Panc1 (cell line): ENCODE measurements around the gene FGF5. TPM values are rescaled to one million over a fixed set of nuclear protein-coding genes. Genes with fewer than 3 reads are reported as not detected.

Experiments used
- ATAC-seq: fragments of 200-7000 bp; cut with Tn5 transposase; 2 replicates; pipeline ENCODE4 v1.9.1; 2020; ENCODE audit warnings: mild to moderate bottlenecking, moderate library complexity
- BruUV-seq: library from RNA; stranded (reverse); fragments of 400-500 nt; replicated peaks from 2 replicates; lab custom pipeline; 2021; lab: Mats Ljungman, UMichigan
- CTCF ChIA-PET: fragments of 300-600 bp; sonication (Branson Sonifier 250); formaldehyde crosslinking; loops from one replicate; lab custom pipeline; 2022; ENCODE audit warnings: antibody characterized with exemption; lab: Charles Lee
- POLR2A ChIA-PET: fragments of 300-600 bp; sonication (Branson Sonifier 250); formaldehyde crosslinking; loops from one replicate; lab custom pipeline; 2022; ENCODE audit warnings: antibody characterized with exemption; lab: Charles Lee
- DNase-seq: peaks from one replicate; pipeline ENCODE4 v3.0.0-alpha.2; 2010; ENCODE audit warnings: low read depth, low spot score
- H3K27ac ChIP-seq: 2 replicates; pipeline ENCODE4 v1.5.1; 2011; ENCODE audit warnings: mild to moderate bottlenecking, low read length, inconsistent platforms
- H3K27me3 ChIP-seq: fragments of 200-500 bp; sonication (Bioruptor generic); 2 replicates; pipeline ENCODE4 v1.6.0; 2014; ENCODE audit warnings: low read length, inconsistent platforms; ENCODE audit not compliant: control insufficient read depth, insufficient read depth
- H3K36me3 ChIP-seq: fragments of 200-500 bp; sonication (Bioruptor generic); 2 replicates; pipeline ENCODE4 v1.5.1; 2014; ENCODE audit warnings: inconsistent platforms, mild to moderate bottlenecking, low read length, moderate library complexity; ENCODE audit not compliant: control insufficient read depth, insufficient read depth
- H3K4me1 ChIP-seq: 2 replicates; pipeline ENCODE4 v1.5.1; 2011; ENCODE audit warnings: inconsistent platforms, mild to moderate bottlenecking, low read length, moderate library complexity; ENCODE audit not compliant: control insufficient read depth, insufficient read depth
- H3K4me3 ChIP-seq, 2 experiments: 2 replicates each; pipeline ENCODE4 v1.5.1; 2011 to 2012; ENCODE audit warnings: low read depth in 2 of 2, low read length in 2 of 2, mild to moderate bottlenecking in 2 of 2, inconsistent platforms in 1 of 2, moderate library complexity in 1 of 2
- H3K9me3 ChIP-seq: fragments of 200-500 bp; sonication (Bioruptor generic); 2 replicates; pipeline ENCODE4 v1.5.1; 2014; ENCODE audit warnings: low read depth, mild to moderate bottlenecking, inconsistent platforms, low read length, moderate library complexity; ENCODE audit not compliant: control insufficient read depth, insufficient read depth
- POLR2AphosphoS5 ChIP-seq: IDR thresholded peaks from 2 replicates; pipeline ENCODE4 v1.6.1; 2012; ENCODE audit warnings: mild to moderate bottlenecking, low read depth, low read length, moderate library complexity
- SIN3A ChIP-seq: IDR thresholded peaks from 2 replicates; pipeline ENCODE4 v1.6.1; 2012; ENCODE audit warnings: low read depth, mild to moderate bottlenecking, low read length, moderate library complexity, borderline replicate concordance; ENCODE audit not compliant: insufficient read depth
- TCF7L2 ChIP-seq: IDR thresholded peaks from 2 replicates; pipeline ENCODE4 v1.6.1; 2011; ENCODE audit warnings: mild to moderate bottlenecking, low read depth, low read length, inconsistent platforms
- in situ Hi-C: cut with HindIII; loops from 2 replicates; pipeline ENCODE4 v1.10.0; 2016; ENCODE audit warnings: low sequenced_read_pairs, low pct_unique_long_range_greater_than_20kb
- intact Hi-C: fragments of 100-400 bp; cut with micrococcal nuclease; formaldehyde crosslinking; loops from one replicate; pipeline ENCODE4 v1.10.0; 2022; ENCODE audit not compliant: unreplicated experiment
- total RNA-seq: library from RNA; stranded (reverse); gene quantifications from one replicate; pipeline ENCODE4 v1.2.1, GENCODE V29; 2021; ENCODE audit not compliant: unreplicated experiment
- TF ChIP-seq, protein P1 (sequence below): fragments of 450-650 bp; IDR thresholded peaks from 2 replicates; pipeline ENCODE4 v1.5.1; 2017; ENCODE audit warnings: mild to moderate bottlenecking
- TF ChIP-seq, protein P2 (sequence below), 2 experiments: IDR thresholded peaks; 2 replicates each; pipeline ENCODE4 v1.6.1; 2011 to 2012; ENCODE audit warnings: low read depth in 2 of 2, control low read depth in 1 of 2, low read length in 1 of 2, mild to moderate bottlenecking in 1 of 2, moderate library complexity in 1 of 2; ENCODE audit not compliant: insufficient read depth in 1 of 2

The FGF5 gene
- total RNA-seq, 1 experiment from 2014 or later = 1.3 TPM

DNA sequence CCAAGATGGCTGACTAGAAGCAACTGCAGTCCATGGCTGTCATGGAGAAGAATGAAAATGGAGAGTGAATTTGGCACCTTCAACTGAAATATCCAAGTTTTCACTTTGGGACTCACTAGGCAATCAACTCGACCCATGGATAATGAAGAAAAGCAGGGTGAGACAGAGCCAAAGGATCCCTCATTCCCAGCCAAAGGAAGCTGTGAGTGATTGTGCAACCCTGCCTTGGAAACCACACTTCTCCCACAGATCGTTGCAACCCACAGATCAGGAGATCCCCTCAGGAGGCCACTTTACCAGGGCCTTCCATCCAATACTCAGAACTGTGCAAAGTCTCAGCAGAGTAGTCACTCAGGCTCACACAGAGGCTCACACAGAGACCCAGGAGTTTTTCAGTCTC is 73.6 kb downstream of the FGF5 start:
- ATAC-seq (no peak), DNase-seq (no peak)
- TF ChIP-seq, protein P1, sequence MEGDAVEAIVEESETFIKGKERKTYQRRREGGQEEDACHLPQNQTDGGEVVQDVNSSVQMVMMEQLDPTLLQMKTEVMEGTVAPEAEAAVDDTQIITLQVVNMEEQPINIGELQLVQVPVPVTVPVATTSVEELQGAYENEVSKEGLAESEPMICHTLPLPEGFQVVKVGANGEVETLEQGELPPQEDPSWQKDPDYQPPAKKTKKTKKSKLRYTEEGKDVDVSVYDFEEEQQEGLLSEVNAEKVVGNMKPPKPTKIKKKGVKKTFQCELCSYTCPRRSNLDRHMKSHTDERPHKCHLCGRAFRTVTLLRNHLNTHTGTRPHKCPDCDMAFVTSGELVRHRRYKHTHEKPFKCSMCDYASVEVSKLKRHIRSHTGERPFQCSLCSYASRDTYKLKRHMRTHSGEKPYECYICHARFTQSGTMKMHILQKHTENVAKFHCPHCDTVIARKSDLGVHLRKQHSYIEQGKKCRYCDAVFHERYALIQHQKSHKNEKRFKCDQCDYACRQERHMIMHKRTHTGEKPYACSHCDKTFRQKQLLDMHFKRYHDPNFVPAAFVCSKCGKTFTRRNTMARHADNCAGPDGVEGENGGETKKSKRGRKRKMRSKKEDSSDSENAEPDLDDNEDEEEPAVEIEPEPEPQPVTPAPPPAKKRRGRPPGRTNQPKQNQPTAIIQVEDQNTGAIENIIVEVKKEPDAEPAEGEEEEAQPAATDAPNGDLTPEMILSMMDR = no peak
- TF ChIP-seq TCF7L2 = no peak
- no peak for TF ChIP-seq POLR2AphosphoS5
- no peak for TF ChIP-seq SIN3A
- TF ChIP-seq, protein P2, sequence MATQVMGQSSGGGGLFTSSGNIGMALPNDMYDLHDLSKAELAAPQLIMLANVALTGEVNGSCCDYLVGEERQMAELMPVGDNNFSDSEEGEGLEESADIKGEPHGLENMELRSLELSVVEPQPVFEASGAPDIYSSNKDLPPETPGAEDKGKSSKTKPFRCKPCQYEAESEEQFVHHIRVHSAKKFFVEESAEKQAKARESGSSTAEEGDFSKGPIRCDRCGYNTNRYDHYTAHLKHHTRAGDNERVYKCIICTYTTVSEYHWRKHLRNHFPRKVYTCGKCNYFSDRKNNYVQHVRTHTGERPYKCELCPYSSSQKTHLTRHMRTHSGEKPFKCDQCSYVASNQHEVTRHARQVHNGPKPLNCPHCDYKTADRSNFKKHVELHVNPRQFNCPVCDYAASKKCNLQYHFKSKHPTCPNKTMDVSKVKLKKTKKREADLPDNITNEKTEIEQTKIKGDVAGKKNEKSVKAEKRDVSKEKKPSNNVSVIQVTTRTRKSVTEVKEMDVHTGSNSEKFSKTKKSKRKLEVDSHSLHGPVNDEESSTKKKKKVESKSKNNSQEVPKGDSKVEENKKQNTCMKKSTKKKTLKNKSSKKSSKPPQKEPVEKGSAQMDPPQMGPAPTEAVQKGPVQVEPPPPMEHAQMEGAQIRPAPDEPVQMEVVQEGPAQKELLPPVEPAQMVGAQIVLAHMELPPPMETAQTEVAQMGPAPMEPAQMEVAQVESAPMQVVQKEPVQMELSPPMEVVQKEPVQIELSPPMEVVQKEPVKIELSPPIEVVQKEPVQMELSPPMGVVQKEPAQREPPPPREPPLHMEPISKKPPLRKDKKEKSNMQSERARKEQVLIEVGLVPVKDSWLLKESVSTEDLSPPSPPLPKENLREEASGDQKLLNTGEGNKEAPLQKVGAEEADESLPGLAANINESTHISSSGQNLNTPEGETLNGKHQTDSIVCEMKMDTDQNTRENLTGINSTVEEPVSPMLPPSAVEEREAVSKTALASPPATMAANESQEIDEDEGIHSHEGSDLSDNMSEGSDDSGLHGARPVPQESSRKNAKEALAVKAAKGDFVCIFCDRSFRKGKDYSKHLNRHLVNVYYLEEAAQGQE (IDR thresholded peaks at IDR 0.05; ENCODE audit: insufficient read depth in 1 of 2, low read depth in 2 of 2, low read length in 1 of 2) = no peak
- no peaks in the 10 kb centered on the region for H3K27me3 ChIP-seq
- ChIA-PET POLR2A (no interaction called here), CTCF (no interaction called here)
- no peaks in the 10 kb centered on the region for H3K36me3 ChIP-seq
- BruUV-seq = no TSS peak
- H3K4me1 ChIP-seq = no peaks in the 10 kb centered on the region
- in situ Hi-C loops (no loop called here), intact Hi-C loops (no loop called here)
- H3K27ac ChIP-seq = no peak overlapping the region
- no peaks in the 10 kb centered on the region for H3K9me3 ChIP-seq
- no peak overlapping the region for H3K4me3 ChIP-seq

Other genes starting within 250 kb of the FGF5 start
- 27.8 TPM for gene ANTXR2, start 193.4 kb upstream of the FGF5 start, total RNA-seq
- gene PRDM8, start 69.2 kb upstream of the FGF5 start, total RNA-seq = 5.3 TPM
- not detected for gene CFAP299, start 69.1 kb downstream of the FGF5 start, total RNA-seq